Activated CD4-positive, alpha-beta T cell treated with anti-CD3 and anti-CD28 coated beads, Interleukin-2, amount 10 ng/mL, durations not matched to agents 24 days and 14 days (primary cell): Measurements from ENCODE around the gene TBC1D16. TPM values are rescaled to one million over a fixed set of nuclear protein-coding genes. Genes with fewer than 3 reads are reported as not detected.

ENCODE experiments used
- DNase-seq: peaks from one replicate; pipeline ENCODE4 v3.0.0; 2022
- H3K27ac Mint-ChIP-seq: one replicate; pipeline ENCODE4 v1.8.0; 2022; ENCODE audit warnings: mild to moderate bottlenecking, mixed read lengths
- H3K27me3 Mint-ChIP-seq: one replicate; pipeline ENCODE4 v1.8.0; 2022; ENCODE audit warnings: mixed read lengths
- H3K36me3 Mint-ChIP-seq: one replicate; pipeline ENCODE4 v1.8.0; 2022; ENCODE audit warnings: low read depth, mild to moderate bottlenecking, mixed read lengths
- H3K4me1 Mint-ChIP-seq: one replicate; pipeline ENCODE4 v1.8.0; 2021; ENCODE audit warnings: mixed read lengths
- H3K4me3 Mint-ChIP-seq: one replicate; pipeline ENCODE4 v1.8.0; 2022; ENCODE audit warnings: mild to moderate bottlenecking, moderate library complexity, mixed read lengths
- H3K9me3 Mint-ChIP-seq: one replicate; pipeline ENCODE4 v1.8.0; 2021; ENCODE audit warnings: mixed read lengths
- intact Hi-C: fragments of 100-400 bp; cut with micrococcal nuclease; formaldehyde crosslinking; loops from one replicate; pipeline ENCODE4 v1.15.1; 2023
- total RNA-seq: library from RNA; stranded (reverse); gene quantifications from 2 replicates; pipeline ENCODE4 v1.2.3, GENCODE V29; 2022

TBC1D16 gene
- total RNA-seq, 1 donor from 2014 or later = 1.4 TPM

- no peak for DNase-seq
- H3K27ac Mint-ChIP-seq = no peak overlapping the region
- H3K4me1 Mint-ChIP-seq = no peaks in the 10 kb centered on the region
- no peak overlapping the region for H3K4me3 Mint-ChIP-seq
- intact Hi-C loops = no loop called here
- H3K27me3 Mint-ChIP-seq = peaks cover 11% of the 10 kb centered on the region
- H3K36me3 Mint-ChIP-seq = no peaks in the 10 kb centered on the region
- no peaks in the 10 kb centered on the region for H3K9me3 Mint-ChIP-seq
Measured at GRCh38 chr17:79890706-79891105, 145.0 kb downstream of the TBC1D16 start.

- no peak overlapping the region for H3K4me3 Mint-ChIP-seq
- peaks cover 11% of the 10 kb centered on the region for H3K27me3 Mint-ChIP-seq
- intact Hi-C loops = no loop called here
- no peaks in the 10 kb centered on the region for H3K4me1 Mint-ChIP-seq
- H3K27ac Mint-ChIP-seq = no peak overlapping the region
- no peak for DNase-seq
- H3K9me3 Mint-ChIP-seq = no peaks in the 10 kb centered on the region
- no peaks in the 10 kb centered on the region for H3K36me3 Mint-ChIP-seq
Measured at GRCh38 chr17:79888811-79889634, 146.6 kb downstream of the TBC1D16 start.

- intact Hi-C loops = no loop called here
Measured at GRCh38 chr17:79888009-79888540, 147.6 kb downstream of the TBC1D16 start.

GRCh38 chr17:79887451-79887991 is 148.2 kb downstream of the TBC1D16 start:
- H3K4me1 Mint-ChIP-seq = no peaks in the 10 kb centered on the region
- H3K27ac Mint-ChIP-seq = no peak overlapping the region
- intact Hi-C loops = no loop called here
- H3K4me3 Mint-ChIP-seq = no peak overlapping the region
- H3K9me3 Mint-ChIP-seq = no peaks in the 10 kb centered on the region
- H3K27me3 Mint-ChIP-seq = peaks cover 22% of the 10 kb centered on the region
- no peak for DNase-seq
- no peaks in the 10 kb centered on the region for H3K36me3 Mint-ChIP-seq

More at GRCh38 chr17:79888009-79888540, 147.6 kb downstream of the TBC1D16 start:
- no peak overlapping the region for H3K4me3 Mint-ChIP-seq
- no peaks in the 10 kb centered on the region for H3K9me3 Mint-ChIP-seq
- no peak for DNase-seq
- no peaks in the 10 kb centered on the region for H3K4me1 Mint-ChIP-seq
- H3K27me3 Mint-ChIP-seq = peaks cover 19% of the 10 kb centered on the region
- H3K36me3 Mint-ChIP-seq = no peaks in the 10 kb centered on the region
- H3K27ac Mint-ChIP-seq = no peak overlapping the region

- no peak for DNase-seq
- H3K4me1 Mint-ChIP-seq = no peaks in the 10 kb centered on the region
- H3K4me3 Mint-ChIP-seq = no peak overlapping the region
- H3K9me3 Mint-ChIP-seq = no peaks in the 10 kb centered on the region
- no peak overlapping the region for H3K27ac Mint-ChIP-seq
- intact Hi-C loops = no loop called here
- peaks cover 33% of the 10 kb centered on the region for H3K27me3 Mint-ChIP-seq
- H3K36me3 Mint-ChIP-seq = no peaks in the 10 kb centered on the region
Measured at GRCh38 chr17:79883202-79883601, 152.5 kb downstream of the TBC1D16 start.

Other genes with a start within 250 kb of the TBC1D16 start
- 9.4 TPM in 2 replicates for gene CBX8, start 238.8 kb downstream of the TBC1D16 start, total RNA-seq
- 18.5 and 19.4 TPM in 2 replicates for gene CBX4, start 196.4 kb downstream of the TBC1D16 start, total RNA-seq
- gene CCDC40, start 770 bp upstream of the TBC1D16 start, total RNA-seq = 0.37 and 0.54 TPM in 2 replicates
- 17.9 and 20.7 TPM in 2 replicates for gene GAA, start 65.7 kb upstream of the TBC1D16 start, total RNA-seq
- gene EIF4A3, start 111.3 kb upstream of the TBC1D16 start, total RNA-seq = 190 and 192 TPM in 2 replicates
- gene CARD14, start 134.2 kb upstream of the TBC1D16 start, total RNA-seq = not detected in 2 replicates
- 20.5 and 22.5 TPM in 2 replicates for gene SGSH, start 184.5 kb upstream of the TBC1D16 start, total RNA-seq
- gene SLC26A11, start 184.6 kb upstream of the TBC1D16 start, total RNA-seq = 4.3 and 6.2 TPM in 2 replicates
- 238 and 264 TPM in 2 replicates for gene RNF213, start 225.0 kb upstream of the TBC1D16 start, total RNA-seq